Measurements from ENCODE around the gene AQP9.

DNA sequence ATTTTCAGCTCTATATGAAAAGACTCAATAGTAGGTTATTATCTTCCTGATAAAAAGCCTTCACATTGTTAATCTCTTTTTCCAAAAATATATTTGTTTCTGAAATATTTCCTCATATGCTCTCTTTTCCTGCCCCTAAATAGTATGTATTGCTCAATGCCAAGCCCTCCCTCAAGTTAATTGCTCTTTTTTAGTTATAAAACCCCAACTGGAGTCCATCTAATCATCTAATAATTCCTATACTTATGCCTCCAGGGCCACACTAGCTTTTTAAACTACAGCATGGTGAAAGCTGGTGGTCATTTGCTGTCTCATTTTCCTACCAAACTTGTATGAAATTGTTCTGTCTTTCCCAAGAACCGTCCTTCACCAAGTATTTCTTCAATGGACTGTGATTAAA, 26.7 kb downstream of the AQP9 start:
- TF ChIP-seq, protein P1, sequence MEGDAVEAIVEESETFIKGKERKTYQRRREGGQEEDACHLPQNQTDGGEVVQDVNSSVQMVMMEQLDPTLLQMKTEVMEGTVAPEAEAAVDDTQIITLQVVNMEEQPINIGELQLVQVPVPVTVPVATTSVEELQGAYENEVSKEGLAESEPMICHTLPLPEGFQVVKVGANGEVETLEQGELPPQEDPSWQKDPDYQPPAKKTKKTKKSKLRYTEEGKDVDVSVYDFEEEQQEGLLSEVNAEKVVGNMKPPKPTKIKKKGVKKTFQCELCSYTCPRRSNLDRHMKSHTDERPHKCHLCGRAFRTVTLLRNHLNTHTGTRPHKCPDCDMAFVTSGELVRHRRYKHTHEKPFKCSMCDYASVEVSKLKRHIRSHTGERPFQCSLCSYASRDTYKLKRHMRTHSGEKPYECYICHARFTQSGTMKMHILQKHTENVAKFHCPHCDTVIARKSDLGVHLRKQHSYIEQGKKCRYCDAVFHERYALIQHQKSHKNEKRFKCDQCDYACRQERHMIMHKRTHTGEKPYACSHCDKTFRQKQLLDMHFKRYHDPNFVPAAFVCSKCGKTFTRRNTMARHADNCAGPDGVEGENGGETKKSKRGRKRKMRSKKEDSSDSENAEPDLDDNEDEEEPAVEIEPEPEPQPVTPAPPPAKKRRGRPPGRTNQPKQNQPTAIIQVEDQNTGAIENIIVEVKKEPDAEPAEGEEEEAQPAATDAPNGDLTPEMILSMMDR (IDR thresholded peaks at IDR 0.05) = no peak
- TF ChIP-seq POLR2A (IDR thresholded peaks at IDR 0.05) = no peak

Measured in body of pancreas (tissue), 4 donors.